ENCODE results near the gene DNAH8. TPM values are rescaled to one million over a fixed set of nuclear protein-coding genes. Genes with fewer than 3 reads are reported as not detected.

The DNAH8 gene
- total RNA-seq, 1 donor from 2014 or later = 0.07 TPM

GRCh38 chr6:39050453-39051112 is 335.5 kb downstream of the DNAH8 start:
- DNase-seq (ENCODE audit: low read depth, low spot score) = no peak

GRCh38 chr6:39051399-39052122 is 336.4 kb downstream of the DNAH8 start:
- no peak for DNase-seq (ENCODE audit: low read depth, low spot score)

- no peak for DNase-seq (ENCODE audit: low read depth, low spot score)
Measured at GRCh38 chr6:39053016-39053624, 338.0 kb downstream of the DNAH8 start.

GRCh38 chr6:39053854-39054576 is 338.9 kb downstream of the DNAH8 start:
- no peak for DNase-seq (ENCODE audit: low read depth, low spot score)

GRCh38 chr6:39054577-39055142 is 339.5 kb downstream of the DNAH8 start:
- DNase-seq (ENCODE audit: low read depth, low spot score) = no peak

GRCh38 chr6:39055661-39056060 is 340.6 kb downstream of the DNAH8 start:
- no peak for DNase-seq (ENCODE audit: low read depth, low spot score)

GRCh38 chr6:39056191-39056590 is 341.1 kb downstream of the DNAH8 start:
- DNase-seq (ENCODE audit: low read depth, low spot score) = no peak

- DNase-seq (ENCODE audit: low read depth, low spot score) = no peak
Measured at GRCh38 chr6:39056681-39057080, 341.6 kb downstream of the DNAH8 start.

- no peak for DNase-seq (ENCODE audit: low read depth, low spot score)
Measured at GRCh38 chr6:39057251-39058155, 342.4 kb downstream of the DNAH8 start.

- DNase-seq (ENCODE audit: low read depth, low spot score) = no peak
Measured at GRCh38 chr6:39058471-39059147, 343.5 kb downstream of the DNAH8 start.

- no peak for DNase-seq (ENCODE audit: low read depth, low spot score)
Measured at GRCh38 chr6:39059496-39060310, 344.6 kb downstream of the DNAH8 start.

- no peak for DNase-seq (ENCODE audit: low read depth, low spot score)
Measured at GRCh38 chr6:39060467-39061160, 345.5 kb downstream of the DNAH8 start.

- DNase-seq (ENCODE audit: low read depth, low spot score) = no peak
Measured at GRCh38 chr6:39061182-39061581, 346.1 kb downstream of the DNAH8 start.

GRCh38 chr6:39061588-39061987 is 346.5 kb downstream of the DNAH8 start:
- DNase-seq (ENCODE audit: low read depth, low spot score) = no peak

GRCh38 chr6:39062014-39062740 is 347.1 kb downstream of the DNAH8 start:
- no peak for DNase-seq (ENCODE audit: low read depth, low spot score)

- DNase-seq (ENCODE audit: low read depth, low spot score) = no peak
Measured at GRCh38 chr6:39063526-39063925, 348.4 kb downstream of the DNAH8 start.

- no peak for DNase-seq (ENCODE audit: low read depth, low spot score)
Measured at GRCh38 chr6:39065561-39065960, 350.4 kb downstream of the DNAH8 start.

- DNase-seq (ENCODE audit: low read depth, low spot score) = no peak
Measured at GRCh38 chr6:39068391-39068790, 353.3 kb downstream of the DNAH8 start.

Measured in pulmonary artery endothelial cell (primary cell).